Measurements from ENCODE around the gene AMER3.

DNA sequence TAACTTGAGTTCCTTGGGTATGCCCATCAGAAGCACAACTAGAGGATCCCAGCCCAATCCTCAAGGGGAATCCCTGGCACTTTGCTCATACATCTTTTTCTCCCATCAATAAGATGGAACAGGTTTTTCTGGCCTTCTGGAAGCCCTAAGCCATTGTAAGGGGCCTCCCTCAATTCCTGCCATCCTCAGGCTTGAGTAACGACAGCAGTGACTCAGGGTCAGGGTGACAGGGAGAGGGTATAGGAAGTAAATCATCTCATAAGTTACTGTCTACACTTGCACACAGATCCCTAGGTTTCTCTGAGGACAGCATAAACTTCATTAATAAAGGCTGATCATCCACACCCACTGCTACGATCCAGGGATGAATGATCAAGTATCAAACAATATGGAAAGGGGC lies 35.0 kb downstream of the AMER3 start:
- TF ChIP-seq BRCA1 (IDR thresholded peaks at IDR 0.05; ENCODE audit: low read depth, low read length) (no peak), RNF2 (IDR thresholded peaks at IDR 0.05; ENCODE audit: borderline replicate concordance, low read depth, low read length, missing control alignments, poor library complexity, severe bottlenecking) (no peak), SRF (IDR thresholded peaks at IDR 0.05; ENCODE audit: low read depth, low read length) (no peak), POLR2AphosphoS5 (IDR thresholded peaks at IDR 0.05; ENCODE audit: low read depth, low read length) (no peak), POLR2A (IDR thresholded peaks at IDR 0.05; ENCODE audit: control extremely low read depth in 1 of 2, low read depth in 2 of 2, low read length in 2 of 2) (no peak), MAFK (IDR thresholded peaks at IDR 0.05; ENCODE audit: low read depth, low read length) (no peak), YY1 (IDR thresholded peaks at IDR 0.05; ENCODE audit: low read depth, low read length) (no peak), JUN (IDR thresholded peaks at IDR 0.05; ENCODE audit: low read depth, low read length) (no peak)
- TF ChIP-seq, protein P1, sequence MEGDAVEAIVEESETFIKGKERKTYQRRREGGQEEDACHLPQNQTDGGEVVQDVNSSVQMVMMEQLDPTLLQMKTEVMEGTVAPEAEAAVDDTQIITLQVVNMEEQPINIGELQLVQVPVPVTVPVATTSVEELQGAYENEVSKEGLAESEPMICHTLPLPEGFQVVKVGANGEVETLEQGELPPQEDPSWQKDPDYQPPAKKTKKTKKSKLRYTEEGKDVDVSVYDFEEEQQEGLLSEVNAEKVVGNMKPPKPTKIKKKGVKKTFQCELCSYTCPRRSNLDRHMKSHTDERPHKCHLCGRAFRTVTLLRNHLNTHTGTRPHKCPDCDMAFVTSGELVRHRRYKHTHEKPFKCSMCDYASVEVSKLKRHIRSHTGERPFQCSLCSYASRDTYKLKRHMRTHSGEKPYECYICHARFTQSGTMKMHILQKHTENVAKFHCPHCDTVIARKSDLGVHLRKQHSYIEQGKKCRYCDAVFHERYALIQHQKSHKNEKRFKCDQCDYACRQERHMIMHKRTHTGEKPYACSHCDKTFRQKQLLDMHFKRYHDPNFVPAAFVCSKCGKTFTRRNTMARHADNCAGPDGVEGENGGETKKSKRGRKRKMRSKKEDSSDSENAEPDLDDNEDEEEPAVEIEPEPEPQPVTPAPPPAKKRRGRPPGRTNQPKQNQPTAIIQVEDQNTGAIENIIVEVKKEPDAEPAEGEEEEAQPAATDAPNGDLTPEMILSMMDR (IDR thresholded peaks at IDR 0.05; ENCODE audit: control extremely low read depth in 1 of 3, insufficient read depth in 1 of 3, low read depth in 1 of 3, low read length in 3 of 3): no peak
- TF ChIP-seq, protein P2, sequence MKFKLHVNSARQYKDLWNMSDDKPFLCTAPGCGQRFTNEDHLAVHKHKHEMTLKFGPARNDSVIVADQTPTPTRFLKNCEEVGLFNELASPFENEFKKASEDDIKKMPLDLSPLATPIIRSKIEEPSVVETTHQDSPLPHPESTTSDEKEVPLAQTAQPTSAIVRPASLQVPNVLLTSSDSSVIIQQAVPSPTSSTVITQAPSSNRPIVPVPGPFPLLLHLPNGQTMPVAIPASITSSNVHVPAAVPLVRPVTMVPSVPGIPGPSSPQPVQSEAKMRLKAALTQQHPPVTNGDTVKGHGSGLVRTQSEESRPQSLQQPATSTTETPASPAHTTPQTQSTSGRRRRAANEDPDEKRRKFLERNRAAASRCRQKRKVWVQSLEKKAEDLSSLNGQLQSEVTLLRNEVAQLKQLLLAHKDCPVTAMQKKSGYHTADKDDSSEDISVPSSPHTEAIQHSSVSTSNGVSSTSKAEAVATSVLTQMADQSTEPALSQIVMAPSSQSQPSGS (IDR thresholded peaks at IDR 0.05; ENCODE audit: low read length): no peak

Data from H1 (cell line).